OCI-LY1 (cell line): ENCODE results near the gene NFIA.
A peak's percentile ranks its signal among the peaks of the same experiment; 100 is the strongest.

Experiments used
- H2AFZ ChIP-seq: fragments of 200-600 bp; sonication (generic), shearing (Covaris generic); 2 replicates; pipeline ENCODE4 v1.6.0; 2014; ENCODE audit warnings: antibody characterized with exemption, mild to moderate bottlenecking, low read length
- H3F3A ChIP-seq: fragments of 200-600 bp; sonication (generic), shearing (Covaris generic); 2 replicates; pipeline ENCODE4 v1.6.0; 2014; ENCODE audit warnings: mild to moderate bottlenecking, antibody characterized with exemption, low read length, moderate library complexity; ENCODE audit not compliant: insufficient read depth
- H3K27ac ChIP-seq: fragments of 200-600 bp; sonication (generic); 2 replicates; pipeline ENCODE4 v1.5.1; 2014; ENCODE audit warnings: low read length, mixed run types, mild to moderate bottlenecking, low read depth; ENCODE audit not compliant: poor library complexity, severe bottlenecking
- H3K27me3 ChIP-seq: fragments of 200-600 bp; sonication (generic); 2 replicates; pipeline ENCODE4 v1.6.0; 2014; ENCODE audit warnings: antibody characterized with exemption, mild to moderate bottlenecking, low read length, moderate library complexity; ENCODE audit not compliant: insufficient read depth
- H3K36me3 ChIP-seq: fragments of 200-600 bp; sonication (generic); 2 replicates; pipeline ENCODE4 v1.6.1; 2014; ENCODE audit warnings: mild to moderate bottlenecking, antibody characterized with exemption, low read length, moderate library complexity, mixed read lengths; ENCODE audit not compliant: insufficient read depth
- H3K4me1 ChIP-seq: fragments of 200-600 bp; sonication (generic); 2 replicates; pipeline ENCODE4 v1.5.1; 2014; ENCODE audit warnings: mild to moderate bottlenecking, low read length, moderate library complexity; ENCODE audit not compliant: insufficient read depth, severe bottlenecking
- H3K4me2 ChIP-seq: fragments of 200-600 bp; sonication (generic), shearing (Covaris generic); 2 replicates; pipeline ENCODE4 v1.6.1; 2014; ENCODE audit warnings: low read length
- H3K4me3 ChIP-seq: fragments of 200-600 bp; sonication (generic); 2 replicates; pipeline ENCODE4 v1.5.1; 2014; ENCODE audit warnings: low read length, low read depth, mild to moderate bottlenecking, mixed read lengths; ENCODE audit not compliant: poor library complexity, severe bottlenecking
- H3K79me2 ChIP-seq: fragments of 200-600 bp; shearing (Covaris generic); 2 replicates; pipeline ENCODE4 v1.6.1; 2016; ENCODE audit warnings: mixed run types, low read length, mixed read lengths; ENCODE audit not compliant: insufficient read depth
- H3K9ac ChIP-seq: fragments of 200-600 bp; sonication (generic), shearing (Covaris generic); 2 replicates; pipeline ENCODE4 v1.6.1; 2014; ENCODE audit warnings: mild to moderate bottlenecking, low read length, mixed read lengths
- H3K9me2 ChIP-seq: fragments of 200-600 bp; sonication (generic), shearing (Covaris generic); 2 replicates; pipeline ENCODE4 v1.6.1; 2014; ENCODE audit warnings: low read depth, mild to moderate bottlenecking, low read length, mixed read lengths
- H3K9me3 ChIP-seq: fragments of 200-600 bp; shearing (Covaris generic); 2 replicates; pipeline ENCODE4 v1.6.1; 2014; ENCODE audit warnings: low read length, mixed read lengths
- H4K20me1 ChIP-seq: fragments of 200-600 bp; sonication (generic), shearing (Covaris generic); 2 replicates; pipeline ENCODE4 v1.6.0; 2016; ENCODE audit warnings: mild to moderate bottlenecking, low read length; ENCODE audit not compliant: insufficient read depth
- CTCF ChIP-seq: fragments of 200-600 bp; sonication (generic), shearing (Covaris generic); IDR thresholded peaks from 2 replicates; pipeline ENCODE4 v1.5.1; 2017; ENCODE audit warnings: mild to moderate bottlenecking, antibody characterized with exemption, low read length, moderate library complexity, mixed read lengths
- EZH2 ChIP-seq: fragments of 200-600 bp; sonication (generic), shearing (Covaris generic); IDR thresholded peaks from 2 replicates; pipeline ENCODE4 v1.8.0; 2017; ENCODE audit warnings: borderline replicate concordance, mixed run types, mild to moderate bottlenecking, antibody characterized with exemption, low read length, moderate library complexity, mixed read lengths

The NFIA gene

GRCh38 chr1:61337037-61337436, 254.7 kb downstream of the NFIA start:
- Histone ChIP-seq H3K4me2 (no peak overlapping the region), H3K4me1 (peaks cover 12% of the 10 kb centered on the region), H3K9ac (no peak overlapping the region), H2AFZ (no peak overlapping the region), H3K27me3 (no peaks in the 10 kb centered on the region), H3K36me3 (0 out of 2 replicates have a peak, but pooled peaks cover 7% of the 10 kb centered on the region), H3F3A (no peaks in the 10 kb centered on the region), H3K9me2 (no peaks in the 10 kb centered on the region), H3K27ac (no peak overlapping the region), H3K9me3 (no peaks in the 10 kb centered on the region), H3K79me2 (no peaks in the 10 kb centered on the region), H4K20me1 (no peaks in the 10 kb centered on the region), H3K4me3 (no peak overlapping the region)
- TF ChIP-seq CTCF (no peak), EZH2 (no peak)

GRCh38 chr1:61337441-61337951, 255.1 kb downstream of the NFIA start:
- Histone ChIP-seq H3K9ac (no peak overlapping the region), H3K79me2 (no peaks in the 10 kb centered on the region), H2AFZ (no peak overlapping the region), H3K4me2 (no peak overlapping the region), H3K27me3 (no peaks in the 10 kb centered on the region), H4K20me1 (no peaks in the 10 kb centered on the region), H3K9me3 (no peaks in the 10 kb centered on the region), H3K4me3 (no peak overlapping the region), H3K36me3 (0 out of 2 replicates have a peak, but pooled peaks cover 7% of the 10 kb centered on the region), H3K4me1 (peaks cover 12% of the 10 kb centered on the region), H3K9me2 (no peaks in the 10 kb centered on the region), H3K27ac (no peak overlapping the region), H3F3A (no peaks in the 10 kb centered on the region)
- TF ChIP-seq CTCF (no peak), EZH2 (no peak)

GRCh38 chr1:61337981-61338848, 255.9 kb downstream of the NFIA start:
- peaks cover 12% of the 10 kb centered on the region for H3K4me1 ChIP-seq
- no peak overlapping the region for H3K4me3 ChIP-seq

More at GRCh38 chr1:61337981-61338848, 255.9 kb downstream of the NFIA start:
- TF ChIP-seq CTCF, result peak; percentile 67
- TF ChIP-seq EZH2, result no peak
- no peak overlapping the region for H2AFZ ChIP-seq
- H3K4me2 ChIP-seq, result no peak overlapping the region
- no peaks in the 10 kb centered on the region for H4K20me1 ChIP-seq
- H3F3A ChIP-seq, result no peaks in the 10 kb centered on the region
- H3K9me2 ChIP-seq, result no peaks in the 10 kb centered on the region
- no peak overlapping the region for H3K9ac ChIP-seq
- no peak overlapping the region for H3K27ac ChIP-seq
- H3K27me3 ChIP-seq, result no peaks in the 10 kb centered on the region
- H3K79me2 ChIP-seq, result no peaks in the 10 kb centered on the region
- 0 out of 2 replicates have a peak, but pooled peaks cover 6% of the 10 kb centered on the region for H3K36me3 ChIP-seq
- H3K9me3 ChIP-seq, result no peaks in the 10 kb centered on the region
